ENCODE data around the gene LILRB2. TPM values are rescaled to one million over a fixed set of nuclear protein-coding genes. Genes with fewer than 3 reads are reported as not detected.
"Not testable (repeated sequence)": the region's sequence is repeated elsewhere in the genome, so short reads cannot be mapped to it uniquely, and the experiment has no call there.

The LILRB2 gene
- total and polyA plus RNA-seq, 2 donors (not counting 3 experiments of a cell fraction or from before 2014, with no cell fraction given), result not detected

DNA sequence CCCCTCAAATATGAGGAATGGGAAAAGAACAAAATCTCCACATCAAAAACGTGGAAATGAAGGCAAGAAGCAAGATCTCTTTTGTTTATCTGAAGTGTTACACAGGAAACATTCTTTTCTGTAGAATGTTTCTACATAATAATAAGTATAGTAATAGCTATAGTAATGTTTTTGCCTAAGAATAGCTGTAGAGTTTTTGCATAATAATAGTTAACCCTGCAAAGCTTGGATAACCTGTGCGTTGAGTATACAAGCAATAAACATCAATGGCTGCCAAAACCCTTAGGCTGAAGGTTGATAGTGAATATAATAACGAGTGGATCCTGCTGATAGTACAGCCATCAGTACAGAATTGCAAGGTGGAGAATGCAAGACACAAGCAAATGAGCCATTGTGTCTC, 43.2 kb upstream of the LILRB2 start:
- Histone ChIP-seq H4K20me1 (replicated peaks; ENCODE audit: control insufficient read depth, extremely low read depth, insufficient read depth, low read length) (no peaks in the 10 kb centered on the region), H3K36me3 (ENCODE audit: control insufficient read depth in 2 of 2, extremely low read depth in 1 of 2, insufficient read depth in 2 of 2, low read length in 2 of 2) (no peaks in the 10 kb centered on the region), H3K4me3 (replicated peaks in 1 of 3; ENCODE audit: insufficient read depth in 1 of 3, low read depth in 1 of 3, low read length in 3 of 3) (no peak overlapping the region), H3K79me2 (ENCODE audit: control insufficient read depth, insufficient read depth, low read length) (no peaks in the 10 kb centered on the region), H3K9ac (replicated peaks; ENCODE audit: extremely low read depth, insufficient read depth, low read length) (no peak overlapping the region), H3K4me2 (ENCODE audit: insufficient read depth, low read length) (no peak overlapping the region), H3K27ac (ENCODE audit: insufficient read depth, low read depth, low read length) (no peak overlapping the region), H3K4me1 (ENCODE audit: control insufficient read depth, extremely low read depth, insufficient read depth, low read length) (no peaks in the 10 kb centered on the region), H2AFZ (ENCODE audit: low read depth, low read length) (no peak overlapping the region), H3K9me3 (replicated peaks; ENCODE audit: control insufficient read depth, insufficient read depth, low read length) (no peaks in the 10 kb centered on the region), H3K27me3 (ENCODE audit: control insufficient read depth in 2 of 2, insufficient read depth in 2 of 2, low read length in 2 of 2) (peaks cover 0 to 2% of the 10 kb centered on the region in 2 experiments), H3K9me1 (replicated peaks; ENCODE audit: control insufficient read depth, extremely low read depth, insufficient read depth, low read length) (no peaks in the 10 kb centered on the region)
- DNase-seq (ENCODE audit: low read depth, low spot score), result no peak
- ChIA-PET CTCF (interaction anchor here (0.8 to 2.4 kb wide), 4 partner anchors 8 to 67 kb away, joined by 3 to 8 read pairs (median 3); no protein-coding TSS in a partner anchor), POLR2A (no interaction called here)
- BruUV-seq (replicated peaks), result no TSS peak
- dilution Hi-C loops (cut with MboI; ENCODE audit: extremely low pct_ligation_motif_present, low sequenced_read_pairs) (no loop called here), intact Hi-C loops (cut with micrococcal nuclease) (no loop called here)
- no peak for FAIRE-seq
- TF ChIP-seq POLR2AphosphoS5 (IDR thresholded peaks at IDR 0.05; ENCODE audit: insufficient read depth, low read depth, low read length) (no peak), JUN (IDR thresholded peaks at IDR 0.05; ENCODE audit: borderline replicate concordance, insufficient read depth, insufficient read length, low read depth) (no peak), EZH2 (IDR thresholded peaks at IDR 0.05; ENCODE audit: borderline replicate concordance, low read depth, low read length, severe bottlenecking) (no peak), GATA2 (IDR thresholded peaks at IDR 0.05; ENCODE audit: insufficient read depth, insufficient read length, low read depth, low read length) (no peak), MYC (IDR thresholded peaks at IDR 0.05; ENCODE audit: low read depth, low read length) (no peak), FOS (IDR thresholded peaks at IDR 0.05; ENCODE audit: borderline replicate concordance, insufficient read depth, low read length) (no peak), POLR2A (IDR thresholded peaks at IDR 0.05; ENCODE audit: low read depth, low read length) (no peak)
- TF ChIP-seq, protein P1, sequence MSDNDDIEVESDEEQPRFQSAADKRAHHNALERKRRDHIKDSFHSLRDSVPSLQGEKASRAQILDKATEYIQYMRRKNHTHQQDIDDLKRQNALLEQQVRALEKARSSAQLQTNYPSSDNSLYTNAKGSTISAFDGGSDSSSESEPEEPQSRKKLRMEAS (IDR thresholded peaks at IDR 0.05; ENCODE audit: insufficient read depth, insufficient read length), result no peak
- TF ChIP-seq, protein P2, sequence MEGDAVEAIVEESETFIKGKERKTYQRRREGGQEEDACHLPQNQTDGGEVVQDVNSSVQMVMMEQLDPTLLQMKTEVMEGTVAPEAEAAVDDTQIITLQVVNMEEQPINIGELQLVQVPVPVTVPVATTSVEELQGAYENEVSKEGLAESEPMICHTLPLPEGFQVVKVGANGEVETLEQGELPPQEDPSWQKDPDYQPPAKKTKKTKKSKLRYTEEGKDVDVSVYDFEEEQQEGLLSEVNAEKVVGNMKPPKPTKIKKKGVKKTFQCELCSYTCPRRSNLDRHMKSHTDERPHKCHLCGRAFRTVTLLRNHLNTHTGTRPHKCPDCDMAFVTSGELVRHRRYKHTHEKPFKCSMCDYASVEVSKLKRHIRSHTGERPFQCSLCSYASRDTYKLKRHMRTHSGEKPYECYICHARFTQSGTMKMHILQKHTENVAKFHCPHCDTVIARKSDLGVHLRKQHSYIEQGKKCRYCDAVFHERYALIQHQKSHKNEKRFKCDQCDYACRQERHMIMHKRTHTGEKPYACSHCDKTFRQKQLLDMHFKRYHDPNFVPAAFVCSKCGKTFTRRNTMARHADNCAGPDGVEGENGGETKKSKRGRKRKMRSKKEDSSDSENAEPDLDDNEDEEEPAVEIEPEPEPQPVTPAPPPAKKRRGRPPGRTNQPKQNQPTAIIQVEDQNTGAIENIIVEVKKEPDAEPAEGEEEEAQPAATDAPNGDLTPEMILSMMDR (IDR thresholded peaks at IDR 0.05; ENCODE audit: extremely low read depth in 1 of 2, insufficient read depth in 1 of 2, low read depth in 1 of 2, low read length in 2 of 2), result no peak

DNA sequence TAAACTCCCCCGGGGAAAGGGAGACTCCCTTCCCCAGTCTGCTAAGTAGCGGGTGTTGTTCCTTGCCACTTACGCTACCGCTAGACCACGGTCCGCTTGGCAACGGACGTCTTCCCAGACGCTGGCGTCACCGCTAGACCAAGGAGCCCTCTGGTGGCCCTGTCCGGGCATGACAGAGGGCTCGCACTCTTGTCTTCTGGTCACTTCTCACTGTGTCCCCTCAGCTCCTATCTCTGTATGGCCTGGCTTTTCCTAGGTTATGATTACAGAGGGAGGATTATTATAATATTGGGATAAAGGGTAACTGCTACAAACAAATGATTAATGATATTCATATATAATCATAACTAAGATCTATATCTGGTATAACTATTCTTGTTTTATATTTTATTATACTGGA, 42.0 kb upstream of the LILRB2 start:
- BruUV-seq (replicated peaks); H3K4me3 ChIP-seq (replicated peaks in 1 of 3; ENCODE audit: insufficient read depth in 1 of 3, low read depth in 1 of 3, low read length in 3 of 3); H3K9ac ChIP-seq (replicated peaks; ENCODE audit: extremely low read depth, insufficient read depth, low read length); DNase-seq (ENCODE audit: low read depth, low spot score); H4K20me1 ChIP-seq (replicated peaks; ENCODE audit: control insufficient read depth, extremely low read depth, insufficient read depth, low read length); intact Hi-C loops (cut with micrococcal nuclease); POLR2A ChIA-PET; FAIRE-seq; H3K27ac ChIP-seq (ENCODE audit: insufficient read depth, low read depth, low read length); H3K79me2 ChIP-seq (ENCODE audit: control insufficient read depth, insufficient read depth, low read length); H2AFZ ChIP-seq (ENCODE audit: low read depth, low read length); H3K27me3 ChIP-seq (ENCODE audit: control insufficient read depth in 2 of 2, insufficient read depth in 2 of 2, low read length in 2 of 2); H3K4me1 ChIP-seq (ENCODE audit: control insufficient read depth, extremely low read depth, insufficient read depth, low read length); dilution Hi-C loops (cut with MboI; ENCODE audit: extremely low pct_ligation_motif_present, low sequenced_read_pairs); H3K9me1 ChIP-seq (replicated peaks; ENCODE audit: control insufficient read depth, extremely low read depth, insufficient read depth, low read length); H3K36me3 ChIP-seq (ENCODE audit: control insufficient read depth in 2 of 2, extremely low read depth in 1 of 2, insufficient read depth in 2 of 2, low read length in 2 of 2); H3K9me3 ChIP-seq (replicated peaks; ENCODE audit: control insufficient read depth, insufficient read depth, low read length); H3K4me2 ChIP-seq (ENCODE audit: insufficient read depth, low read length): not testable (repeated sequence)
- CTCF ChIA-PET, result interaction anchor here (1.4 to 2.4 kb wide), 2 partner anchors 57 to 68 kb away, joined by 3 to 8 read pairs; no protein-coding TSS in a partner anchor

DNA sequence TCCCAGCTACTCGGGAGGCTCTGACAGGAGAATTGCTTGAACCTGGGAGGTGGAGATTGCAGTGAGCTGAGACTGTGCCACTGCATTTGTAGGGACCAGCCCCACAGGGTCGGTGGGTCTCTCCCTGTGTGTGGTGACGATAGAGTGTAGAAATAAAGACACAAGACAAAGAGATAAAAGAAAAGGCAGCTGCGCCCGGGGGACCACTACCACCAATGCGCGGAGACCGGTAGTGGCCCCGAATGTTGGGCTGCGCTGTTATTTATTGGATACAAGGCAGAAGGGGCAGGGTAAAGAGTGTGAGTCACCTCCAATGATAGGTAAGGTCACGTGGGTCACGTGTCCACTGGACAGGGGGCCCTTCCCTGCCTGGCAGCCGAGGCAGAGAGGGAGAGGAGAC, 41.4 kb upstream of the LILRB2 start:
- CTCF ChIA-PET, result interaction anchor here (1.4 kb wide), 1 partner anchor 56 kb away, joined by 3 read pairs; no protein-coding TSS in a partner anchor
- POLR2A ChIA-PET; intact Hi-C loops (cut with micrococcal nuclease); dilution Hi-C loops (cut with MboI; ENCODE audit: extremely low pct_ligation_motif_present, low sequenced_read_pairs); H3K9me1 ChIP-seq (replicated peaks; ENCODE audit: control insufficient read depth, extremely low read depth, insufficient read depth, low read length); H3K4me1 ChIP-seq (ENCODE audit: control insufficient read depth, extremely low read depth, insufficient read depth, low read length); H2AFZ ChIP-seq (ENCODE audit: low read depth, low read length); DNase-seq (ENCODE audit: low read depth, low spot score); H3K36me3 ChIP-seq (ENCODE audit: control insufficient read depth in 2 of 2, extremely low read depth in 1 of 2, insufficient read depth in 2 of 2, low read length in 2 of 2); H3K27ac ChIP-seq (ENCODE audit: insufficient read depth, low read depth, low read length); H3K4me2 ChIP-seq (ENCODE audit: insufficient read depth, low read length); BruUV-seq (replicated peaks); H3K27me3 ChIP-seq (ENCODE audit: control insufficient read depth in 2 of 2, insufficient read depth in 2 of 2, low read length in 2 of 2); H3K4me3 ChIP-seq (replicated peaks in 1 of 3; ENCODE audit: insufficient read depth in 1 of 3, low read depth in 1 of 3, low read length in 3 of 3); H4K20me1 ChIP-seq (replicated peaks; ENCODE audit: control insufficient read depth, extremely low read depth, insufficient read depth, low read length); H3K9me3 ChIP-seq (replicated peaks; ENCODE audit: control insufficient read depth, insufficient read depth, low read length); FAIRE-seq; H3K79me2 ChIP-seq (ENCODE audit: control insufficient read depth, insufficient read depth, low read length); H3K9ac ChIP-seq (replicated peaks; ENCODE audit: extremely low read depth, insufficient read depth, low read length): not testable (repeated sequence)

Data from endothelial cell of umbilical vein (primary cell).